IMR-90 (cell line): Measurements from ENCODE around the gene NRAS. TPM values are rescaled to one million over a fixed set of nuclear protein-coding genes. Genes with fewer than 3 reads are reported as not detected.

Experiments
- ATAC-seq: fragments of 200-7000 bp; cut with Tn5 transposase; 2 replicates; pipeline ENCODE4 v1.9.1; 2020; ENCODE audit warnings: low read depth, mild to moderate bottlenecking, moderate library complexity
- BruUV-seq: library from RNA; stranded (reverse); fragments of 400-500 nt; replicated peaks from 2 replicates; lab custom pipeline; 2021; lab: Mats Ljungman, UMichigan
- CTCF ChIA-PET: fragments of 300-600 bp; formaldehyde crosslinking; extraction: SDS; loops from one replicate; lab custom pipeline; 2021; ENCODE audit warnings: antibody characterized with exemption; lab: Yijun Ruan, JAX
- POLR2A ChIA-PET: fragments of 300-600 bp; sonication (Branson Sonifier 250); formaldehyde crosslinking; loops from one replicate; lab custom pipeline; 2022; ENCODE audit warnings: antibody characterized with exemption; ENCODE audit not compliant: unreplicated experiment; lab: Charles Lee
- DNase-seq: peaks from one replicate; pipeline ENCODE4 v3.0.0; 2013
- H2AFZ ChIP-seq: replicated peaks from 2 replicates; pipeline ENCODE3; 2013; ENCODE audit warnings: low read length, mild to moderate bottlenecking; ENCODE audit not compliant: poor library complexity
- H2AK5ac ChIP-seq: 2 replicates; pipeline ENCODE4 v1.6.1; 2013; ENCODE audit warnings: low read depth, low read length, inconsistent platforms
- H2AK9ac ChIP-seq: replicated peaks from 2 replicates; pipeline ENCODE3; 2013; ENCODE audit warnings: mild to moderate bottlenecking, low read depth, low read length, moderate library complexity; ENCODE audit not compliant: poor library complexity
- H2BK120ac ChIP-seq: 2 replicates; pipeline ENCODE4 v1.6.1; 2013; ENCODE audit warnings: low read depth, low read length, inconsistent platforms
- H2BK15ac ChIP-seq: 3 replicates; pipeline ENCODE4 v1.6.1; 2013; ENCODE audit warnings: low read depth, low read length, inconsistent platforms
- H2BK20ac ChIP-seq: 2 replicates; pipeline ENCODE4 v1.6.1; 2013; ENCODE audit warnings: low read depth, mild to moderate bottlenecking, inconsistent platforms, low read length, moderate library complexity
- H2BK5ac ChIP-seq: 2 replicates; pipeline ENCODE4 v1.6.1; 2013; ENCODE audit warnings: mild to moderate bottlenecking, low read depth, low read length, inconsistent platforms; ENCODE audit not compliant: poor library complexity, severe bottlenecking
- H3K14ac ChIP-seq: replicated peaks from 2 replicates; pipeline ENCODE4 v1.6.1; 2013; ENCODE audit warnings: low read depth, low read length, inconsistent platforms
- H3K18ac ChIP-seq: 2 replicates; pipeline ENCODE4 v1.6.1; 2013; ENCODE audit warnings: low read depth, low read length, control low read depth
- H3K23ac ChIP-seq: 2 replicates; pipeline ENCODE4 v1.6.1; 2013; ENCODE audit warnings: low read depth, low read length, inconsistent platforms
- H3K27ac ChIP-seq: 2 replicates; pipeline ENCODE4 v1.5.1; 2013; ENCODE audit warnings: mild to moderate bottlenecking, control low read depth, low read length; ENCODE audit not compliant: insufficient read depth
- H3K27me3 ChIP-seq: 2 replicates; pipeline ENCODE4 v1.6.1; 2013; ENCODE audit warnings: low read length; ENCODE audit not compliant: control insufficient read depth, insufficient read depth
- H3K36me3 ChIP-seq: 2 replicates; pipeline ENCODE4 v1.6.1; 2013; ENCODE audit warnings: low read length, mixed read lengths; ENCODE audit not compliant: control insufficient read depth, insufficient read depth
- H3K4ac ChIP-seq: 2 replicates; pipeline ENCODE4 v1.6.1; 2013; ENCODE audit warnings: low read depth, low read length, inconsistent platforms
- H3K4me1 ChIP-seq: 2 replicates; pipeline ENCODE4 v1.6.1; 2013; ENCODE audit warnings: low read length, mixed read lengths; ENCODE audit not compliant: control insufficient read depth, insufficient read depth
- H3K4me2 ChIP-seq: 2 replicates; pipeline ENCODE4 v1.6.1; 2013; ENCODE audit warnings: low read depth, mild to moderate bottlenecking, control low read depth, low read length, moderate library complexity
- H3K4me3 ChIP-seq: 2 replicates; pipeline ENCODE4 v1.5.1; 2013; ENCODE audit warnings: low read depth, mild to moderate bottlenecking, control low read depth, low read length, moderate library complexity; ENCODE audit not compliant: insufficient read depth
- H3K56ac ChIP-seq: 2 replicates; pipeline ENCODE4 v1.6.1; 2013; ENCODE audit warnings: low read length, inconsistent platforms; ENCODE audit not compliant: insufficient read depth; ENCODE audit errors: extremely low read depth
- H3K79me1 ChIP-seq, 2 experiments: 2 replicates each; pipeline ENCODE4 v1.6.1; 2013; ENCODE audit warnings: low read length in 2 of 2, inconsistent platforms in 1 of 2, low read depth in 1 of 2
- H3K9ac ChIP-seq: 2 replicates; pipeline ENCODE4 v1.6.1; 2013; ENCODE audit warnings: low read depth, low read length, control low read depth
- H3K9me1 ChIP-seq: 2 replicates; pipeline ENCODE4 v1.6.1; 2013; ENCODE audit warnings: low read length, inconsistent platforms; ENCODE audit not compliant: insufficient read depth
- H3K9me3 ChIP-seq: 2 replicates; pipeline ENCODE4 v1.6.1; 2013; ENCODE audit warnings: low read length; ENCODE audit not compliant: control insufficient read depth, insufficient read depth
- H4K20me1 ChIP-seq: 2 replicates; pipeline ENCODE4 v1.6.1; 2013; ENCODE audit warnings: low read length, inconsistent platforms; ENCODE audit not compliant: insufficient read depth
- H4K5ac ChIP-seq: 2 replicates; pipeline ENCODE4 v1.6.1; 2013; ENCODE audit warnings: mild to moderate bottlenecking, low read depth, low read length, control low read depth
- H4K8ac ChIP-seq, 2 experiments: 2 replicates each; pipeline ENCODE4 v1.6.1; 2013; ENCODE audit warnings: low read depth in 2 of 2, low read length in 2 of 2, control low read depth in 1 of 2, inconsistent platforms in 1 of 2
- H4K91ac ChIP-seq: 2 replicates; pipeline ENCODE4 v1.6.1; 2013; ENCODE audit warnings: low read depth, low read length, inconsistent platforms; ENCODE audit not compliant: insufficient read depth
- MAFK ChIP-seq: IDR thresholded peaks from 2 replicates; pipeline ENCODE4 v1.6.1; 2012; ENCODE audit warnings: low read depth, low read length, improper control_type of control experiment
- RFX5 ChIP-seq: IDR thresholded peaks from 2 replicates; pipeline ENCODE4 v1.8.0; 2012; ENCODE audit warnings: low read depth, mild to moderate bottlenecking, low read length, moderate library complexity
- SMC3 ChIP-seq: fragments of 150-350 bp; IDR thresholded peaks from 2 replicates; pipeline ENCODE4 v1.6.1; 2016; ENCODE audit warnings: low read depth, mild to moderate bottlenecking, antibody characterized with exemption, low read length, moderate library complexity
- WGBS, 2 experiments: methylation state at CpG; one replicate each; pipeline versions ENCODE4 v1.1.5 to v1.1.7; 2013; ENCODE audit warnings: missing lambda C conversion rate in 2 of 2; ENCODE audit not compliant: insufficient read length in 1 of 2; ENCODE audit errors: extremely low coverage in 2 of 2; 5-methylcytosine and 5-hydroxymethylcytosine counted together
- dilution Hi-C: fragments of 300-500 bp; cut with HindIII; formaldehyde crosslinking; loops from one replicate; pipeline ENCODE4 v1.14.3; 2018; ENCODE audit warnings: low sequenced_read_pairs; ENCODE audit not compliant: unreplicated experiment
- in situ Hi-C: fragments of 300-500 bp; cut with MboI; formaldehyde crosslinking; loops from 3 replicates; pipeline ENCODE4 v1.14.3; 2019; ENCODE audit warnings: low sequenced_read_pairs, inconsistent platforms, mixed read lengths
- intact Hi-C: fragments of 100-400 bp; cut with micrococcal nuclease; formaldehyde crosslinking; loops from 2 replicates; pipeline ENCODE4 v1.10.0; 2022
- polyA plus RNA-seq, 3 experiments: library from polyadenylated mRNA; depleted of rRNA; stranded (reverse); fragments of >200 nt; gene quantifications; 2 replicates each; pipeline ENCODE4 v1.2.3, GENCODE V29; 2012; ENCODE audit warnings: low replicate concordance in 1 of 3
- total RNA-seq: library from RNA; depleted of rRNA; stranded (reverse); fragments of >200 nt; gene quantifications from 2 replicates; pipeline ENCODE4 v1.2.3, GENCODE V29; 2012

NRAS gene
- total and polyA plus RNA-seq, 2 of the 4 experiments (the other 2 are of a cell fraction): 27.4 to 85.9 TPM

- TF ChIP-seq RFX5: no peak
Observed at GRCh38 chr1:114746450-114747121, 30.0 kb upstream of the NRAS start (continued).

- Histone ChIP-seq H2BK20ac (no peak overlapping the region), H3K9me3 (no peaks in the 10 kb centered on the region), H2BK15ac (no peak overlapping the region), H2AFZ (no peak overlapping the region), H4K5ac (no peak overlapping the region), H3K23ac (no peak overlapping the region), H4K8ac (no peak overlapping the region), H3K27ac (no peak overlapping the region), H2BK5ac (no peak overlapping the region), H3K4me3 (no peak overlapping the region), H3K36me3 (peaks cover 28% of the 10 kb centered on the region), H4K91ac (no peak overlapping the region), H3K4me1 (no peaks in the 10 kb centered on the region), H3K14ac (no peak overlapping the region), H2AK9ac (no peak overlapping the region), H3K18ac (no peak overlapping the region), H3K4ac (no peak overlapping the region), H3K9ac (no peak overlapping the region), H3K27me3 (no peaks in the 10 kb centered on the region), H4K20me1 (peaks cover 77% of the 10 kb centered on the region), H2AK5ac (no peak overlapping the region), H2BK120ac (no peak overlapping the region), H3K9me1 (no peaks in the 10 kb centered on the region), H3K79me1 (peaks cover 7 to 30% of the 10 kb centered on the region in 2 experiments; a peak in 3 of 4 replicates), H3K4me2 (no peak overlapping the region), H3K56ac (no peak overlapping the region)
- POLR2A ChIA-PET: no interaction called here
- TF ChIP-seq SMC3 (no peak), MAFK (peak; percentile 35; the same call in 1 of the 2 replicates)
- CTCF ChIA-PET: no interaction called here
- intact Hi-C loops (loop anchor here (5.0 kb wide), 1 partner anchor 1218 kb away; no protein-coding TSS in a partner anchor), dilution Hi-C loops (no loop called here), in situ Hi-C loops (loop anchor here (25.0 kb wide), 1 partner anchor 567 kb away; no protein-coding TSS in a partner anchor)
- peak; percentile 66 for DNase-seq
- WGBS, 2 experiments: 86% methylated on average over 1 of the region's 2 CpGs; no CpG with 5 or more reads in 1 of the 2 experiments
- ATAC-seq: no peak
- no TSS peak for BruUV-seq
Observed at GRCh38 chr1:114745291-114745690, 28.7 kb upstream of the NRAS start.
